ENCODE data around the gene PCDH9.
"Not testable (repeated sequence)": the region's sequence is repeated elsewhere in the genome, so short reads cannot be mapped to it uniquely, and the experiment has no call there.

The PCDH9 gene

DNA sequence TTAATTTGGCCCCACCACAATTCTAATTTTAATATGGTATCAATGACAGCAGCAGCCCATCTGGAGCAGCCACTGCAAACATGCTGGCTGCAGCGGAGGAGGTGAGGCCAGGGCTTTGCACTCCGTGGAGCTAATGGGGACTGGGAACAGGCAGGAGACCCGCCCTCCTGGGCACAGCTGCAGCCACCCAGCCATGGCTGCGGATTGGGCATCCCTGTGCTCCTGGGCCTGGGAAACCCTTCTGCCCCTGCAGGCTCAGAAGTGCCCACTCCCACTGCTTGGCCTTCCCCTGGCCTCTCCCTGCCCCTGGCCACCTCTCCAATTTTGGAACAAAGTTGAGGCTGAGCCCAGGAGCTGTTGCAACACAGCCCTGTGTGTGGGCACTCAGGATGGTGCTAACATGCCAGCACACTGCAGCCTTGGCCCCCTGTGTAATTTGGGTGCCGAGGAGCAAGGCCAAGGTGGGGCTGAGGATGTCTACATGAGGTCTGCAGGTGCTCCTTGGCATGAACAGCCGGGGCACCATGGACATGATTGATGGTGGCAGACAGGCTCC, 123.6 kb downstream of the PCDH9 start:
- no peak overlapping the region for H3K27ac Mint-ChIP-seq
- no peak overlapping the region for H3K4me3 Mint-ChIP-seq
- H3K9me3 Mint-ChIP-seq: no peaks in the 10 kb centered on the region
- H3K4me1 Mint-ChIP-seq (ENCODE audit: low read depth): no peaks in the 10 kb centered on the region
- no peaks in the 10 kb centered on the region for H3K36me3 Mint-ChIP-seq (ENCODE audit: low read depth)
- H3K27me3 Mint-ChIP-seq (ENCODE audit: low read depth): no peaks in the 10 kb centered on the region

DNA sequence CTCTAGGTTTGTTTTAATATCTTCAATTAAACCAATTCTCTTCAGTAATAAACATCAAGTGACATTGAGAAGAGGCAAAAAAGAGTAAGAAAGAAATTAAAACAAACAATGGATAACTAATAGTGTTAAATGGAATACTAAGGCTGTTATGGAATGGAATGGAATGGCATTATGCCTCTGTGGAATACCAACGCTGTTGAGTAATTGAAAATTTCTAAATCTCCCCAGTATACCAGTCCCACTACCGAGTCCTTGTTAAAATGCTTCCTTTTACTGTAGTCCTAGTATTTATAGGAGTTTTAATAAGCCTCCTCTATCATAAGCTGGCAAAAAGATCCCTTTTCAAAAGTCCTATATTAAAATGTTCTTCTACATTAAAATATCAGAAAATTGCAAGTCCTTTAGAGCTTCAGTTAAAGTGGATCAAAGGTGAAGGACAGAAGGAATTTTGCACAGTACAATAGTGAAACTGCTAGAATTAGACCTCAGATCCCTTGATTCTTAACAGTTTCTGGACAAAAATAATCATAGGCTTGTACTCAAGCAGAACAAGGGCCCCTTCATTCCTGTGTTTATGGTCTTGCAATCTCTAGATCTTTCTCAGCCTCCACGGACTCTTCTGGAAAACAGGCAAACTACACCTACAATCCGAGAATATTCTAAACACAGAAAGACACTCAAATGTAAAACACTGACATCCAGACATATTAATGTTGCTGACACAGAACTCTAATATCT, 128.2 kb downstream of the PCDH9 start:
- Mint-ChIP-seq H3K9me3 (no peaks in the 10 kb centered on the region), H3K27me3 (ENCODE audit: low read depth) (no peaks in the 10 kb centered on the region), H3K4me1 (ENCODE audit: low read depth) (no peaks in the 10 kb centered on the region), H3K4me3 (no peak overlapping the region), H3K36me3 (ENCODE audit: low read depth) (no peaks in the 10 kb centered on the region), H3K27ac (no peak overlapping the region)

DNA sequence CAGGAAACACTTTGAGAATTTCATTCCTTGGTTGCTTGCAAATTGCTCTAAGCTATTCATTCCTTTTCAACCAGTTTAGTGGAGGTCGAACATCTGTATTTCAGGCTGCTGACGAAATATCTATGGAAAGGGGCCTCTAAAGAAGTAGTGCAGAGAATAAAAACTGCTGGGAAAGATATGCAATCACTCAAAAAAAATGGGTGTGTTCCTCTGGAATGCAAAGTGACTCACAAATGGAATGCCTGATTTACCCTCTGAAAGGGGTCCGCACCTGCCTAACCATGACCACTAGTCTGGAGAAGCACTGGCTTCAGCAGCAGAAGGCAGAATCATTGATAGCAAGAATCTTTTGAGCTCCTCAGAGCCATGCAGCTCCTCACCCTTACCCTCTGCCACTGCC, 129.4 kb downstream of the PCDH9 start:
- no peak overlapping the region for H3K27ac Mint-ChIP-seq
- no peak overlapping the region for H3K4me3 Mint-ChIP-seq
- H3K27me3 Mint-ChIP-seq (ENCODE audit: low read depth): no peaks in the 10 kb centered on the region
- no peaks in the 10 kb centered on the region for H3K9me3 Mint-ChIP-seq
- H3K36me3 Mint-ChIP-seq (ENCODE audit: low read depth): no peaks in the 10 kb centered on the region
- H3K4me1 Mint-ChIP-seq (ENCODE audit: low read depth): no peaks in the 10 kb centered on the region

DNA sequence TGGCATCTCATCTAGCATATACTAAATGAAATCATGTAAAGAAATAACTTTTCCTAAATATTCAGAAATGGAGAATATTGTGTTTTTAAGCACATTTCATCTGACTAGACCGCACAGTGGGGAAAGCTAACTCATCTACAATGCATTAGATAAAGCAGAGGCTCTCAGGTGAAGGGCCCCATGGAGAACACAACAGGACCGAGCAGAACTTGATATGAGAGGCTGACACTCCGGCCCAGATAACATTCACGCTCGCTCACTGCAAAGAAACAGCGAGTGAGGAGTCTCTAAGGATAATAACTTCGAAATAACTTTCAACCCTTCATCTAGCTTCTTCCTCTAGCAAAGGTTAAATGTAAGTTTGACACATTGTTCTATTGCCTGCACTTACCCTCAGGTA, 130.6 kb downstream of the PCDH9 start:
- H3K4me1 Mint-ChIP-seq (ENCODE audit: low read depth): no peaks in the 10 kb centered on the region
- H3K36me3 Mint-ChIP-seq (ENCODE audit: low read depth): no peaks in the 10 kb centered on the region
- no peaks in the 10 kb centered on the region for H3K27me3 Mint-ChIP-seq (ENCODE audit: low read depth)
- H3K4me3 Mint-ChIP-seq: no peak overlapping the region
- H3K27ac Mint-ChIP-seq: no peak overlapping the region
- no peaks in the 10 kb centered on the region for H3K9me3 Mint-ChIP-seq

DNA sequence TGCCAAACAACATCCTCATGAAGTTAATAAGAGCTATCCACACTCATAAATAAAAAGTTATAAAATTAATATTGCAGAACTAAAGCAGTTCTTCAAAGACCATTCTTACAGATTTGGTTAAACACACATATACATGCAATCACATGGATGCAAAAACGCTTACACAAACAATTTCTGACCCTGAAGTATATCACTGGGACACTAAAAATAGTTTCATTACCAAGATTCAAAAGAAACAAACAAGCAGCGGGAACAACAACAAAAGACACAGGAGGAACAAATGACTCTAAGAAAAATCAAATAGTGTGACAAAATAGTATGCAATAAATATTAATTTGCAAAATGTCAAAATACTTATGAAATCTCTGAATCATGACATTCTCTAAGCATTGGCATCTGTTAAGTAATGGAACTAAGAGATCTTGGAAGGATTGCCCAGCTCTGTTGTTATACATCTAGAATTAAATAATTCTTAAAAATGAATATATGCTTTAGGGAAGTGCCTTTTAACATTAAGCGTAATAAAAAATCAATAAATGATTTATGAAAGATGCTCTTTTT, 132.2 kb downstream of the PCDH9 start:
- Mint-ChIP-seq H3K4me3 (no peak overlapping the region), H3K9me3 (no peaks in the 10 kb centered on the region), H3K36me3 (ENCODE audit: low read depth) (no peaks in the 10 kb centered on the region), H3K27me3 (ENCODE audit: low read depth) (no peaks in the 10 kb centered on the region), H3K27ac (no peak overlapping the region), H3K4me1 (ENCODE audit: low read depth) (no peaks in the 10 kb centered on the region)

DNA sequence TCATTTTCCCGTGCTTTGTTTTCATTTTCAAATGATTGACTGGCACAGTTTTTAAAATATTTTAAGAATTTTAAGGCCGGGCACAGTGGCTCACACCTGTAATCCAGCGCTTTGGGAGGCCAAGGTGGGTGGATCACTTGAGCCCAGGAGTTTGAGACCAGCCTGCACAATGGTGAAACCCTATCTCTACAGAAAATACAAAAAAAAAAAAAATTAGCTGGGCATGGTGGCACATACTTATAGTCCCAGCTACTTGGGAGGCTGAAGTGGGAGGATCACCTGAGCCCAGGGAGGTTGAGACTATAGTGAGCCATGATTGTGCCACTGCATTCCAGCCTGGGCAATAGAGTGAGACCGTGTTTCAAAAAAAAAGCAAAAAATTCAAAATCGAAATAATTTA, 133.2 kb downstream of the PCDH9 start:
- H3K4me3 Mint-ChIP-seq; H3K4me1 Mint-ChIP-seq (ENCODE audit: low read depth); H3K27ac Mint-ChIP-seq; H3K27me3 Mint-ChIP-seq (ENCODE audit: low read depth); H3K9me3 Mint-ChIP-seq; H3K36me3 Mint-ChIP-seq (ENCODE audit: low read depth): not testable (repeated sequence)

DNA sequence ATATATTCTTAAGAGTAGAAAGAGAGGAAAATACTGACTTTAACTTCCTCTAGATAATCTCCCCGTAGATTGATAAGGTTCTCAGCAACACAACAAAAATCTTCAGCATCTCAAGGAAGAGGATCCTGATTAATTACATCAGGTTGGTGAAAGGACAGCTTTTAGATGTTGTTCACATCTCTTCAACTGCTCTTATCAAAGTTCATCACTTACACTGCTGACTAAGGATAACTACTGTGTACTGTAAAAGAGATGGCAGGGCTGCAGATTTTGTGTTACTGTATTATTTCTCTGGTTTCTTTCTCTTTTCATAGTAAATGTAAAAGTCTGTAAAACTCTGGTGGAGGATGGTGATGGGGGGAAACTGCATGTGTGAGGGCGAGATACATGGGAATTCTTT, 133.7 kb downstream of the PCDH9 start:
- Mint-ChIP-seq H3K4me3 (no peak overlapping the region), H3K9me3 (no peaks in the 10 kb centered on the region), H3K27me3 (ENCODE audit: low read depth) (no peaks in the 10 kb centered on the region), H3K4me1 (ENCODE audit: low read depth) (no peaks in the 10 kb centered on the region), H3K36me3 (ENCODE audit: low read depth) (no peaks in the 10 kb centered on the region), H3K27ac (no peak overlapping the region)

DNA sequence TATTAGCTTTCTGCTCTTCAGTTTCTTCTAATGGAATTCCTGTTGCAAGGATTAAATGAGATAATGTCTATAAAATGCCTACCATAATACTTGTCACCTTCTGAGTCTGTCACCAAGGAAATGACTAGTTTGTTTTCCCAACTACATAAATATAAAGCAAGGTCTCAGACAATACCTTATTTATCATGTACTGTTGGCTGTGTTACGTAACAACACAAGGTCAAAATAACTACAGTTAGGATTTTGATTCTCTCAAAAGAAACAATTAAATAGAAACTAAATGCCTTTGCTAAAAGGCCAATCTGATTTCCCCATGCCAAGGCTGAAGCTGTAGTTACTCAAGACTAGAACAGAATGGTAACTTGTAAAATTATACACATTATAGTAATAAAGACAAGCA, 134.5 kb downstream of the PCDH9 start:
- H3K4me3 Mint-ChIP-seq: no peak overlapping the region
- no peak overlapping the region for H3K27ac Mint-ChIP-seq
- no peaks in the 10 kb centered on the region for H3K27me3 Mint-ChIP-seq (ENCODE audit: low read depth)
- H3K9me3 Mint-ChIP-seq: no peaks in the 10 kb centered on the region
- no peaks in the 10 kb centered on the region for H3K4me1 Mint-ChIP-seq (ENCODE audit: low read depth)
- no peaks in the 10 kb centered on the region for H3K36me3 Mint-ChIP-seq (ENCODE audit: low read depth)

DNA sequence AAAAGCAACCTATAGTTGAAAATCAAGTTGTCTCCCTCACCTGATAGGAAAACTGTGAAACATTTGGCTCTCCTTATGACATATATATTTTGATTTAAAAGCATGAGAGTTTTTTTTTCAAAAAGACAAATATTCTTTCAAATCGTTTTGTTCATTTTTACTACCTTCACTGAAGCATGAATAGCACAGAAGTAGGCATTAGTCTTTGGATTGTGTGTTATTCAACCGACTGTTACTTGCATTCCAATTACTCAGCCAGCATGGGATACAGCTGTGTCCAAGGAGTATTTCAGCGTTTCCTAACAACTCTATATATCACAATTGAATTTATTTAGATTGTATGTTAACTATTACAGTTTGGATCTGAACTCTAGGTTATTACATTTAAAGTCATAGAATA, 135.2 kb downstream of the PCDH9 start:
- Mint-ChIP-seq H3K9me3 (no peaks in the 10 kb centered on the region), H3K4me3 (no peak overlapping the region), H3K27ac (no peak overlapping the region), H3K27me3 (ENCODE audit: low read depth) (no peaks in the 10 kb centered on the region), H3K4me1 (ENCODE audit: low read depth) (no peaks in the 10 kb centered on the region), H3K36me3 (ENCODE audit: low read depth) (no peaks in the 10 kb centered on the region)

DNA sequence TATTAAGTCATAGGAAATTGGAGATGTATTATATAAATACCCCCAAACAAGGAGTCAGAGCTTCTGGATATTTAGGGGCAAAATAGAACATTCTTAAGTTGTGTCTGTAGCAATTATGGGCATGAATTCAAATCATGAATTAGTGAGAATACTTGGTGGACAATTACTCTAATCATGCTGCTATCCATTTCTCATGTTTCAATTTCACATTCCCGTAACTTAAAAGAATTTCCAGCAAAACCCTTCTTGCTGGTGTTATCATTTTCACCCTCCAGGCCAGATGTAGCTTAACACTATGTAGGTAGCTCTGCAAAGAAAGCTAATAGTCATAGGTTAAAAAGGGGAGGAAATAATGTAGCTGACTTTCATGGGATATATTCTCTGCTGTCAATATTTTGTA, 136.1 kb downstream of the PCDH9 start:
- Mint-ChIP-seq H3K27me3 (ENCODE audit: low read depth) (no peaks in the 10 kb centered on the region), H3K4me3 (no peak overlapping the region), H3K9me3 (no peaks in the 10 kb centered on the region), H3K4me1 (ENCODE audit: low read depth) (no peaks in the 10 kb centered on the region), H3K36me3 (ENCODE audit: low read depth) (no peaks in the 10 kb centered on the region), H3K27ac (no peak overlapping the region)

DNA sequence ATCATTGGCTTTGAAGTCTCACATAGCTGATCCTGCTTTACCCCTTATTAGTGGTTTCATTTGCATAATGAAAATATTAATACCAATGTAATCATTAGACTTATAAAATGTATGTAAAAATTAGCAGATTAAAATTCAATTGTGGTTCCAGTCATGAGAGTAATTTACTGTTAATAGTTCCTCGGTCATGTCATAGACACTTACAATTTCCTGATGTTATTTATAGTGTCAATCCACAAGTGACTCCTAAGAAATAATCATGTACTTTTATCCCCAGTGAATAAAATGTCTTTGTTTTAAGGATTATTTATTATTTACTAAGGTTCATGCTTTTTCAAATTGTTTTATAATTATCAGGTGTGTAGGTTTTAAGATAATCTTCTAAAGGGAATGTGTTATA, 138.5 kb downstream of the PCDH9 start:
- H3K9me3 Mint-ChIP-seq: no peaks in the 10 kb centered on the region
- H3K27ac Mint-ChIP-seq: no peak overlapping the region
- no peaks in the 10 kb centered on the region for H3K27me3 Mint-ChIP-seq (ENCODE audit: low read depth)
- H3K4me3 Mint-ChIP-seq: no peak overlapping the region
- no peaks in the 10 kb centered on the region for H3K36me3 Mint-ChIP-seq (ENCODE audit: low read depth)
- H3K4me1 Mint-ChIP-seq (ENCODE audit: low read depth): no peaks in the 10 kb centered on the region

DNA sequence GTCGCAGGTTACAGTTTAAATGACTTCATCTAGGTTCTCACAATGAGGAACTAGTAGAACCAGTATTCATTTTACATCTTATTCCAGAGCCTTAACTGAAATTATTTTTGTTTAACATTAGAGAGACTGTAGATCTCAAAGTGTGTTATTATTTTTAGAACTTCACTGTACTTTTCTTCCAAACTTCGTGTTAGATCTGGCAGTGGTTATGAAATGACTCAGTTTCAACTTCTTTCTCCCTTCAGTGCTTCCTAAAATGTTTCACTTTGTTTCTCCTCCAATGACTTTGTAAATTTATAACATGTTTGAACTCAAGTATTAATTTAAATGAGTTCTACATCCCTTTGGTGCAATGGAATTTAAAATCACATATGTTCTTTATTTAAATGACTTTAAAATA, 139.3 kb downstream of the PCDH9 start:
- H3K27me3 Mint-ChIP-seq (ENCODE audit: low read depth): no peaks in the 10 kb centered on the region
- H3K27ac Mint-ChIP-seq: no peak overlapping the region
- H3K4me3 Mint-ChIP-seq: no peak overlapping the region
- H3K9me3 Mint-ChIP-seq: no peaks in the 10 kb centered on the region
- H3K4me1 Mint-ChIP-seq (ENCODE audit: low read depth): no peaks in the 10 kb centered on the region
- no peaks in the 10 kb centered on the region for H3K36me3 Mint-ChIP-seq (ENCODE audit: low read depth)

DNA sequence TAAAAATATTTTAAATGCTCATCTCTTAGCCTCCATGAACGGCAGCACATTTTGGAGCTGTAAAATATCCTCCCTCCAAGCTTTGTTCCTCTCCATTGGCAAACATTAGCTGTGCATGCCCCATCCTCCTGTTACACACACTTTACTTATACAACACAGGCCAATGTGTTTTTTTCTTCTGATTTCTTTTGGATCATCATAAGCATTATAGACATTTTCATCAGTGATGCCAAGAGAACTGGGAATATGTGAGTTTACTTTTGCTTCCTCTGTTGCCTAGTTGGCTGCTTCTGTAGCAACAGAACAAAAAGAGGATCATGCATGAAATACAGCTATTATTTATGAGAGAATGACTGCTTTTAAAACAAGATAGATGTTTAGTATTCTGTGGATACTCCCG, 142.6 kb downstream of the PCDH9 start:
- Mint-ChIP-seq H3K27ac (no peak overlapping the region), H3K4me3 (no peak overlapping the region), H3K36me3 (ENCODE audit: low read depth) (no peaks in the 10 kb centered on the region), H3K27me3 (ENCODE audit: low read depth) (no peaks in the 10 kb centered on the region), H3K4me1 (ENCODE audit: low read depth) (no peaks in the 10 kb centered on the region), H3K9me3 (no peaks in the 10 kb centered on the region)

DNA sequence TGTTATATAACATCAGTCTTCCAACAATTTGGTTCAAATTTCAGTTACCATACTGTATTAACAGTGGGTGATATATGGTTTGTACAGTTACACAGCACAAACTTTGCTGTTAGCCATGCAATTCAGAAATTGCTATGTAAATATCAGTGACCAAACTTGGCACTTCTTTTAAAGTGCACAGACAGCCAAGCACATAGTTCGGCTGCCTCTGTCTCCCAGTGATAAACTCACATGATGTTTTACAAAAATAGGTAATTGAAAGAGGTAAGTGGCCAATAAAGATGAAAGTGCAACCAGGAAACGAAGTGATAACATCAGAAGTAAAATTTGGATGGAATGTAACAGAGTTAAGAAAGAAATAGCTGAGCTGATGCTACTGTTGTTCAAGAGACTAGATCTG, 143.9 kb downstream of the PCDH9 start:
- Mint-ChIP-seq H3K27ac (no peak overlapping the region), H3K4me1 (ENCODE audit: low read depth) (no peaks in the 10 kb centered on the region), H3K4me3 (no peak overlapping the region), H3K9me3 (no peaks in the 10 kb centered on the region), H3K36me3 (ENCODE audit: low read depth) (no peaks in the 10 kb centered on the region), H3K27me3 (ENCODE audit: low read depth) (no peaks in the 10 kb centered on the region)

DNA sequence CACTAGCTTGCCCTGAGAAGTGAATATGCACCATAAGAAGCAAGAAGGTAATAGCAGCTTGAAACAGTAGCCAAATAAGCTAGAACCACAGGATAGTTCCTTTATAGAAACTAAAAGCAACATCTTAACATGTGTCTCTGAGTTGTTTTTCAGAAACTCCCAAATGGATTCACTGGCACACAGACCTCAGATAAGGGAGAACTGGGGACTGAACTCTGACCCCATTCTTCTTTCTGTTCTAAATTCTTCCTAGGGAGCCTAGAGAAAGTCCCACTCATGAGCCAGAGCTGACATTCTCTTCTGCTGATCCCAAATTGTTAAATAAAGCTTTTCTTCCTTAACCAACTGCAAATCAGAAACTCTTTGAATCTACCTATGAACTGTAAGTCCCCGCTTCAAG, 146.1 kb downstream of the PCDH9 start:
- Mint-ChIP-seq H3K4me3 (no peak overlapping the region), H3K36me3 (ENCODE audit: low read depth) (no peaks in the 10 kb centered on the region), H3K27ac (no peak overlapping the region), H3K9me3 (no peaks in the 10 kb centered on the region), H3K4me1 (ENCODE audit: low read depth) (no peaks in the 10 kb centered on the region), H3K27me3 (ENCODE audit: low read depth) (no peaks in the 10 kb centered on the region)
